ENCODE results near the gene PRAF2. TPM values are rescaled to one million over a fixed set of nuclear protein-coding genes. Genes with fewer than 3 reads are reported as not detected.

The PRAF2 gene
- total and polyA plus RNA-seq, 9 of the 15 experiments (the other 6 are each of a cell fraction or from before 2014, with no cell fraction given): 0.24 to 5.7 (median 2.0) TPM

- TF ChIP-seq RBM14 (IDR thresholded peaks at IDR 0.05; ENCODE audit: borderline replicate concordance, insufficient read depth, low read depth, low read length): no peak
- TF ChIP-seq RFX7 (CRISPR knock-in tag; IDR thresholded peaks at IDR 0.05): no peak
- TF ChIP-seq PCBP2 (IDR thresholded peaks at IDR 0.05; ENCODE audit: low read depth, low read length, poor library complexity, severe bottlenecking): no peak
- TF ChIP-seq POLR3A (IDR thresholded peaks at IDR 0.05; ENCODE audit: borderline replicate concordance, extremely low read depth, insufficient read depth, insufficient read length): no peak
- TF ChIP-seq ZNF253 (CRISPR knock-in tag; conservative IDR thresholded peaks at IDR 0.05): no peak
- TF ChIP-seq SPI1 (IDR thresholded peaks at IDR 0.05; ENCODE audit: borderline replicate concordance, low read depth, low read length): no peak
- no peak for TF ChIP-seq ZBTB12 (CRISPR knock-in tag; IDR thresholded peaks at IDR 0.05)
- TF ChIP-seq BDP1 (IDR thresholded peaks at IDR 0.05; ENCODE audit: insufficient read depth, insufficient read length): no peak
- no peak for TF ChIP-seq FOXA1 (IDR thresholded peaks at IDR 0.05; ENCODE audit: borderline replicate concordance)
- no peak for TF ChIP-seq RBM39 (optimal IDR thresholded peaks at IDR 0.05; ENCODE audit: low read depth, low read length)
- no peak for TF ChIP-seq TCFL5 (CRISPR knock-in tag; conservative IDR thresholded peaks at IDR 0.05)
- TF ChIP-seq NR3C1 (CRISPR knock-in tag; IDR thresholded peaks at IDR 0.05): no peak
- TF ChIP-seq SMAD2 (IDR thresholded peaks at IDR 0.05; ENCODE audit: low read depth, low read length): no peak
- TF ChIP-seq ZBED1 (IDR thresholded peaks at IDR 0.05): no peak
- TF ChIP-seq SP1 (CRISPR knock-in tag; IDR thresholded peaks at IDR 0.05): no peak
- peak; percentile 73 for TF ChIP-seq L3MBTL2 (IDR thresholded peaks at IDR 0.05)
- TF ChIP-seq POU5F1 (IDR thresholded peaks at IDR 0.05; ENCODE audit: borderline replicate concordance, low read depth, low read length, partially characterized antibody): no peak
- TF ChIP-seq TEAD2 (tag; IDR thresholded peaks at IDR 0.05): no peak
- no peak for TF ChIP-seq ZSCAN29 (IDR thresholded peaks at IDR 0.05)
- TF ChIP-seq IFI16 (CRISPR knock-in tag; IDR thresholded peaks at IDR 0.05): no peak
- TF ChIP-seq BRF1 (IDR thresholded peaks at IDR 0.05; ENCODE audit: borderline replicate concordance, extremely low read depth, insufficient read length): no peak
- TF ChIP-seq PRPF4 (IDR thresholded peaks at IDR 0.05; ENCODE audit: insufficient read depth, low read depth, low read length, poor library complexity, severe bottlenecking): no peak
- TF ChIP-seq ZNF77 (CRISPR knock-in tag; IDR thresholded peaks at IDR 0.05): no peak
- TF ChIP-seq PREB (CRISPR knock-in tag; IDR thresholded peaks at IDR 0.05): peak; percentile 62; the same call in 1 of the 2 replicates
- no peak for TF ChIP-seq PYGO2 (tag; IDR thresholded peaks at IDR 0.05)
- TF ChIP-seq ZNF444 (CRISPR knock-in tag; IDR thresholded peaks at IDR 0.05): no peak
- TF ChIP-seq E2F3 (CRISPR knock-in tag; IDR thresholded peaks at IDR 0.05): no peak
- no peak for TF ChIP-seq ZNF165 (CRISPR knock-in tag; IDR thresholded peaks at IDR 0.05; ENCODE audit: borderline replicate concordance)
- no peak for TF ChIP-seq CCAR2 (IDR thresholded peaks at IDR 0.05; ENCODE audit: low read depth, low read length)
- no peak for TF ChIP-seq ZZZ3 (IDR thresholded peaks at IDR 0.05)
These were observed 27.2 kb upstream of the PRAF2 start (continued) for GRCh38 chrX:49100704-49101628.
